H9 (cell line): ENCODE results near the gene ANK2. TPM values are rescaled to one million over a fixed set of nuclear protein-coding genes. Genes with fewer than 3 reads are reported as not detected.

Experiments
- DNase-seq: peaks from one replicate; pipeline ENCODE4 v3.0.0-alpha.2; 2017
- H2AFZ ChIP-seq: one replicate; pipeline ENCODE4 v1.6.1; 2013; ENCODE audit warnings: mild to moderate bottlenecking, low read length, control low read depth, moderate library complexity
- H2AK5ac ChIP-seq: 2 replicates; pipeline ENCODE4 v1.6.1; 2013; ENCODE audit warnings: low read length, control low read depth, mixed read lengths; ENCODE audit not compliant: insufficient read length
- H2BK120ac ChIP-seq: one replicate; pipeline ENCODE4 v1.6.1; 2013; ENCODE audit warnings: low read depth, mild to moderate bottlenecking, low read length, control low read depth, inconsistent platforms; ENCODE audit not compliant: poor library complexity, severe bottlenecking
- H2BK12ac ChIP-seq: 2 replicates; pipeline ENCODE4 v1.6.1; 2013; ENCODE audit warnings: low read length, control low read depth, mixed read lengths, low read depth; ENCODE audit not compliant: insufficient read length
- H2BK15ac ChIP-seq: 2 replicates; pipeline ENCODE4 v1.6.1; 2013; ENCODE audit warnings: low read depth, low read length, control low read depth
- H2BK20ac ChIP-seq: one replicate; pipeline ENCODE4 v1.6.1; 2013; ENCODE audit warnings: low read depth, mild to moderate bottlenecking, low read length, control low read depth, inconsistent platforms; ENCODE audit not compliant: poor library complexity, severe bottlenecking
- H2BK5ac ChIP-seq: 2 replicates; pipeline ENCODE4 v1.6.1; 2013; ENCODE audit warnings: low read length, control low read depth, mixed read lengths; ENCODE audit not compliant: insufficient read length
- H3K14ac ChIP-seq: 2 replicates; pipeline ENCODE4 v1.6.1; 2013; ENCODE audit warnings: low read length, control low read depth; ENCODE audit not compliant: insufficient read depth
- H3K18ac ChIP-seq: 2 replicates; pipeline ENCODE4 v1.6.1; 2013; ENCODE audit warnings: low read depth, mild to moderate bottlenecking, mixed read lengths, low read length, control low read depth; ENCODE audit not compliant: insufficient read length
- H3K23ac ChIP-seq: 2 replicates; pipeline ENCODE4 v1.6.1; 2013; ENCODE audit warnings: low read length, control low read depth, mixed read lengths, low read depth; ENCODE audit not compliant: insufficient read length
- H3K23me2 ChIP-seq: 2 replicates; pipeline ENCODE4 v1.6.1; 2013; ENCODE audit warnings: low read depth, mild to moderate bottlenecking, mixed read lengths, low read length, control low read depth; ENCODE audit not compliant: insufficient read length, poor library complexity, severe bottlenecking
- H3K27ac ChIP-seq: 2 replicates; pipeline ENCODE4 v1.5.1; 2013; ENCODE audit warnings: low read length, control low read depth, mixed read lengths, low read depth; ENCODE audit not compliant: insufficient read length
- H3K27me3 ChIP-seq: 2 replicates; pipeline ENCODE4 v1.6.1; 2013; ENCODE audit warnings: low read length, control low read depth, inconsistent platforms; ENCODE audit not compliant: insufficient read depth
- H3K4ac ChIP-seq: 2 replicates; pipeline ENCODE4 v1.6.1; 2013; ENCODE audit warnings: low read depth, mild to moderate bottlenecking, control low read depth, inconsistent platforms, low read length, moderate library complexity
- H3K4me1 ChIP-seq: 2 replicates; pipeline ENCODE4 v1.6.1; 2013; ENCODE audit warnings: low read length, control low read depth, inconsistent platforms; ENCODE audit not compliant: insufficient read depth
- H3K4me2 ChIP-seq: 2 replicates; pipeline ENCODE4 v1.6.1; 2013; ENCODE audit warnings: low read length, control low read depth, mixed read lengths; ENCODE audit not compliant: insufficient read length, insufficient read depth
- H3K56ac ChIP-seq: 2 replicates; pipeline ENCODE4 v1.6.1; 2013; ENCODE audit warnings: low read depth, mild to moderate bottlenecking, mixed read lengths, low read length, control low read depth; ENCODE audit not compliant: insufficient read length
- H3K79me1 ChIP-seq: 2 replicates; pipeline ENCODE4 v1.6.1; 2013; ENCODE audit warnings: low read depth, mild to moderate bottlenecking, moderate library complexity, low read length, control low read depth, inconsistent platforms; ENCODE audit not compliant: insufficient read depth, poor library complexity, severe bottlenecking
- H3K79me2 ChIP-seq: 2 replicates; pipeline ENCODE4 v1.6.1; 2013; ENCODE audit warnings: low read length, control low read depth, inconsistent platforms; ENCODE audit not compliant: insufficient read depth
- H3K9ac ChIP-seq: 2 replicates; pipeline ENCODE4 v1.6.1; 2013; ENCODE audit warnings: low read length, control low read depth, mixed read lengths; ENCODE audit not compliant: insufficient read length; ENCODE audit errors: extremely low read depth
- H3K9me3 ChIP-seq: one replicate; pipeline ENCODE4 v1.6.1; 2013; ENCODE audit warnings: low read depth, low read length, inconsistent platforms; ENCODE audit not compliant: control insufficient read depth
- H3T11ph ChIP-seq: one replicate; pipeline ENCODE4 v1.6.1; 2013; ENCODE audit warnings: mild to moderate bottlenecking, low read length, control low read depth, inconsistent platforms
- H4K20me1 ChIP-seq: one replicate; pipeline ENCODE4 v1.6.1; 2013; ENCODE audit not compliant: control insufficient read depth, insufficient read length, insufficient read depth
- H4K5ac ChIP-seq: 2 replicates; pipeline ENCODE4 v1.6.1; 2013; ENCODE audit warnings: low read depth, mild to moderate bottlenecking, mixed read lengths, low read length, control low read depth; ENCODE audit not compliant: insufficient read length
- H4K8ac ChIP-seq: replicated peaks from 2 replicates; pipeline ENCODE4 v1.6.1; 2013; ENCODE audit warnings: low read length, control low read depth, mixed read lengths, low read depth; ENCODE audit not compliant: insufficient read length
- H4K91ac ChIP-seq: 2 replicates; pipeline ENCODE4 v1.6.1; 2013; ENCODE audit warnings: low read depth, mild to moderate bottlenecking, moderate library complexity, mixed read lengths, low read length, control low read depth; ENCODE audit not compliant: insufficient read length
- H3K27ac Mint-ChIP-seq, 3 experiments: 2 replicates in 2 of 3; 3 replicates in 1 of 3; pipeline ENCODE4 v1.8.0; 2020 to 2021; ENCODE audit warnings: mixed read lengths in 3 of 3, mild to moderate bottlenecking in 1 of 3, moderate library complexity in 1 of 3
- H3K27me3 Mint-ChIP-seq: 2 replicates; pipeline ENCODE4 v1.8.0; 2021; ENCODE audit warnings: low read depth, mild to moderate bottlenecking, moderate library complexity, mixed read lengths
- H3K36me3 Mint-ChIP-seq, 3 experiments: 2 replicates in 2 of 3; 3 replicates in 1 of 3; pipeline ENCODE4 v1.8.0; 2020 to 2021; ENCODE audit warnings: low read depth in 3 of 3, mixed read lengths in 3 of 3; ENCODE audit not compliant: insufficient read depth in 1 of 3
- H3K4me1 Mint-ChIP-seq, 2 experiments: 2 replicates each; pipeline ENCODE4 v1.8.0; 2020; ENCODE audit warnings: mixed read lengths in 2 of 2
- H3K4me3 Mint-ChIP-seq, 2 experiments: 2 replicates in 1 of 2; 3 replicates in 1 of 2; pipeline ENCODE4 v1.8.0; 2020 to 2021; ENCODE audit warnings: mild to moderate bottlenecking in 2 of 2, mixed read lengths in 2 of 2, moderate library complexity in 1 of 2
- H3K9me3 Mint-ChIP-seq, 2 experiments: 2 replicates in 1 of 2; 3 replicates in 1 of 2; pipeline ENCODE4 v1.8.0; 2020; ENCODE audit warnings: mild to moderate bottlenecking in 2 of 2, mixed read lengths in 2 of 2, moderate library complexity in 1 of 2
- CTCF ChIP-seq: fragments of 200-600 bp; sonication (generic); conservative IDR thresholded peaks from 3 replicates; pipeline ENCODE4 v1.8.0; 2021; ENCODE audit warnings: antibody characterized with exemption, mild to moderate bottlenecking
- WGBS: extraction: QIAGEN DNeasy Blood & Tissue Kit; methylation state at CpG from one replicate; pipeline ENCODE4 v1.1.7; 2013; ENCODE audit warnings: missing lambda C conversion rate, low lambda C conversion rate, mixed read lengths; ENCODE audit not compliant: insufficient read length; ENCODE audit errors: extremely low coverage; 5-methylcytosine and 5-hydroxymethylcytosine counted together
- total RNA-seq: library from RNA; stranded (reverse); gene quantifications from 2 replicates; pipeline ENCODE4 v1.2.1, GENCODE V29; 2021

ANK2 gene
- total RNA-seq, 1 experiment from 2014 or later = 36.8 TPM

DNA sequence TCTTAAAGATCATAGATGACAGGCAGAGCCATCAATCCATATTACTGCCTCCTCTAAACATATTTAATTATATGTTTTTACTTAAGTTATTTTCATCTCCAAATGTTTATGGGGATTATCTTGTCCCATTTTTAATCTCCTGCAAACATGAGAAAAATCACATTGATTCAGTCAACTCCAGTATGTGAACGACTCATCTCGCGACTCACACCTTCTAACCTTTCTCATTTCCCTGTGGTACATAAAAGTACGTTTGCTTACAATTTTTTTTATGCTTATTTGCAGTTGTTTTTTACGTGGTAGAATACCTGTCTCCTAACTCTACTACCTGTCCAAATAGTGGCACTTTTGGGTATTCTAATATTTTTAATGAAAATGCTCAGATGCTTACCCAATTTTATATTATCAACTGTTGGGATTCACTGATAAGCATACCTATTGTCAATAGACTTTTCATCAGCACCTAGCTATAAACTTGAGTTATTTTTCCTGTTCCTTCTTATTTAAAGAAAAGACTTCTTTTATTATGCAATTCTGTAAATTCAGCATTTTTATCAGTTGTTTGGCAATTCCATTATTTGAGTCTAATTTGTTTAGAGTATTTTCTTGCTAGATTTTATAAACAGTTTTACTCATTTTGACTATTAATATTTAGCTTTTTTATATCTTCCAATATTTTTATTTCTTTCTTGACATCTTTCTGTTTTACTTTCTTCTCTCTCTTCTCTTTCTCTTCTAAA lies 276.6 kb downstream of the ANK2 start:
- Histone ChIP-seq H2BK12ac (no peak overlapping the region), H2AFZ (no peak overlapping the region), H3T11ph (no peak overlapping the region), H3K56ac (no peak overlapping the region), H3K79me1 (no peaks in the 10 kb centered on the region), H3K9ac (no peak overlapping the region), H3K79me2 (no peaks in the 10 kb centered on the region), H4K5ac (no peak overlapping the region), H3K9me3 (no peaks in the 10 kb centered on the region), H3K18ac (no peak overlapping the region), H2AK5ac (no peak overlapping the region), H3K4me1 (no peaks in the 10 kb centered on the region), H2BK120ac (no peak overlapping the region), H2BK20ac (no peak overlapping the region), H2BK5ac (no peak overlapping the region), H3K27me3 (no peaks in the 10 kb centered on the region), H3K4ac (no peak overlapping the region), H3K4me2 (no peak overlapping the region), H4K91ac (no peak overlapping the region), H3K27ac (no peak overlapping the region), H3K14ac (no peak overlapping the region), H4K8ac (no peak overlapping the region), H3K23me2 (no peaks in the 10 kb centered on the region), H3K23ac (no peak overlapping the region), H2BK15ac (no peak overlapping the region), H4K20me1 (no peaks in the 10 kb centered on the region)
- Mint-ChIP-seq H3K36me3 (peaks cover 2 to 14% (median 3%) of the 10 kb centered on the region in 3 experiments; a peak in 5 of 7 replicates), H3K4me3 (no peak overlapping the region), H3K9me3 (no peaks in the 10 kb centered on the region), H3K27me3 (no peaks in the 10 kb centered on the region), H3K27ac (peak overlapping the region in 1 of 3 experiments; percentile 3; a peak in 1 of 7 replicates), H3K4me1 (peaks cover 6% of the 10 kb centered on the region in 2 experiments)
- TF ChIP-seq CTCF = no peak
- WGBS = no CpG with 5 or more reads among the region's 5 CpGs
- DNase-seq = no peak
